GM18508 (cell line): ENCODE results near the gene PARVG.

Experiments
- ATAC-seq: cut with Tn5 transposase; IDR thresholded peaks from one replicate; pipeline ENCODE4 v1.9.1; 2021; ENCODE audit warnings: moderate number of reproducible peaks; ENCODE audit not compliant: insufficient read depth, unreplicated experiment

PARVG gene

DNA sequence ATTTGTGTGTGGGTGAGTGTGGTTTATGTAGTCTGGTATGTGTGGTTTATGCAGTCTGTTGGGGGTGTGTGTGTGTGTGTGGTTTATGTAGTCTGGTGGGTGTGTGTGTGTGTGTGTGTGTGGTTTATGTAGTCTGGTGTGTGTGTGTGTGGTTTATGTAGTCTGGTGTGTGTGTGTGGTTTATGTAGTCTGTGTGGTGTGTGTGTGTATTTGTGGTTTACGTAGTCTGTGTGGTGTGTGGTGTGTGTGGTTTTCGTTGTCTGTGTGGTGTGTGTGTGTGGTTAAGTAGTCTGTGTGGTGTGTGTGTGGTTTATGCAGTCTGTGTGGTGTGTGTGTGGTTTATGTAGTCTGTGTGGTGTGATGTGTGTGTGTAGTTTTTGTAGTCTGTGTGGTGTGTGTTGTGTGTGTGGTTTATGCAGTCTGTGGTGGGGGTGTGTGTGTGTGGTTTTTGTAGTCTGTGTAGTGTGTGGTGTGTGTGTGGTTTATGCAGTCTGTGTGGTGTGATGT, 26.2 kb upstream of the PARVG start:
- ATAC-seq, result no peak

DNA sequence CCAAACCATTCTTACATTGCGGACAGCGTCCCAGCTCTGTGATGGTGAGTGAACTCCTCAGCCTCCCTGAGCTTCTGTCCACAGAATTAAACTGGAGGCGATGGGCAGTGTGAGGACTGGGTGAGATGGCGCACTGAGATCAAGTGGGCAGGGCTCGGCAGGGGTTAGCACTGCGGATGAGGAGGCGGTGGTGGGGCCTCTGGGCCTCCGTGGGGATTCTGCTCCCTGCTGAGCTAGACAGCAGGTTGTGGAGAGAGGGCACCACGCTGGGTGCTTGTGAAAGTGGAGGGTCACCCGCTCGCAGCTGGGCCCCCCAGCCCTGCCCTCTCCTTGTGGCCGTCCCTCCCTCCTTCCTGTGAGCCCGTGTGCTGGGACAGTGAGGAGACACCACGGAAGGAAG, 25.6 kb upstream of the PARVG start:
- ATAC-seq, result no peak

DNA sequence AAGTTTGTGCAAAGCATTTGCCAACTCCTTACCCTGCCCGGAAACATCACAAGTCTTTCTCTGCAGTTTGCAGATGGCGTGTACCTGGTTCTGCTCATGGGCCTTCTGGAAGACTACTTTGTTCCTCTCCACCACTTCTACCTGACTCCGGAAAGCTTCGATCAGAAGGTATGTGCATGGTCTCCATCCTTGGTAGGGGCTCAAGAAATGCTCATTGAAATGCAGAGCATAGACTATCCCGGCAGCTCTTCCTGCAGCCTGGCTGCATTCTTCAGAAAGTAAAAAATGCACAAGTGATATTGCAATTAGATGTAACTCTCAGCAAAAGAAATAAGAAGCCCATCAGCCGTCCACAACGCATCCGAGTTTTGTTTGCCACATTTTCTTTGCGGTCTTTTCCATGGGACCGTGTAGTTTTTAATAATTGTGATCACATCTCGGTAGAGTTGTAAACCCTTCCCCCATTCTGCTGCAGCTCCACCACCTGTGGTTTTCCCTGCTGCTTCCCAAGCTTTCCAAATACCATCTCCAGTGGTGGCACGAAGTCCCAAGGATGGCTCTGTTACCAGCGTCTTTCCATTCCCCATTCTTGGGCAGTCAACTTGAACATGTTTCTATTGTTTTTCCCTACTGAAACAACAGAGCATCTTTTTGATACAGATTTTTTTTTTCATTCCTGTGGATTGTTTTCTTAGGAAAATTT, 22.7 kb upstream of the PARVG start:
- ATAC-seq, result no peak

DNA sequence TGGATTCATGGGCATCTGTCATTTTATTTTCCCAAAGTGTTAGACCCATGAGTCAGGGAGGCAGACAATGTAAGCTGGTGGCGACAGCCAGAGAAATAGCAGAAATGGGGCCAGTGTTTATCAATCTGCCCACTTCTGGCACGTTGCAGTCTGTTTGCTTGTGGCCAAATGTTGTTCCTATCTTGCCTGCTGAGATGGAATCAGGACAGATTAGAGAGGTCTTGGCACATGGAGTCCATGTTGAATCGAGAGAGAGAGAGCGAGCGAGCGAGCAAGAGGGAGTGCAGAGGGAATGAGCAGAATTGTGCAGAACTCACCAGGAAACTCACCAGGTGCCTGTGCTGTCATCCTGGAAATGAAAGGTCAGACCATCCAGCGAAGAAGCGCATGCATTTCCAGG, 21.9 kb upstream of the PARVG start:
- no peak for ATAC-seq

DNA sequence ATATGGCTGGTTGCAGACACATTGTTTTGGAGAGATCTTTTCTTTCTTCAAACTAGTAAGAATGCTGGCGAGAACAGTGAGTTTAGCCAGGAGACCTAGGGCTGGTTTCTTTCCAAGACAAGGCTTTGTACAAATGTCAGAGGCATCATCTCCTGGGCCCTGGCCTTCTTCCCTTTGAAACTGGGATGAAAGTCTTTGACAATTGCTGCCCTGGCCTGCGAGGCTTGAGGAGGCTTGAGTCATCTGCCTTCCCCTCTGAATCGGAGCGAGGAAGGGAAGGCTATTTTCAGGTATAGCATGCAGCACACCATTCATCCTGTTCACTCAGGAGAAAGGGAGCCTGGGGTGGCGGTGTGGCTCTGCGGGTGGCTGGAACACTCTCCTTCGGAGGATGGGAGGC, 21.5 kb upstream of the PARVG start:
- no peak for ATAC-seq

DNA sequence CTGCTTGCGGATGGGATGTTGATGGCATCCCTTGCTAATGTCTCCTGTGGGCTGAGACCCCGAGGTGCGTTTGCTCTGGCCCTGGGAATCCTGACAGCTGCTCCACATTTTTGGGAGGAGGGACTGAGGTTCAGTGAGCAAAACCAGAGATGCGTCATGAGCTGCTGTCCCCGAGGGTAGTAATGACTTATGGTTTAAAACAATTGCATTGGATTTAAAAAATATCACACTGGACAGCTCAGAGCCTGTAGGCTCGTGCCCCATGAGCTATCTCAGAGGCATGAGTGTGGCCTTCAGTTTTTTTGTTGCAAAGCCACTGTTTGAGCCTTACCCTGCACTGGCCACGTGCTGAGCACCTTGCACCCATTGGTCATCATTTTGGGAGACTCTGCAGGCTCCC, 20.9 kb upstream of the PARVG start:
- ATAC-seq, result no peak

DNA sequence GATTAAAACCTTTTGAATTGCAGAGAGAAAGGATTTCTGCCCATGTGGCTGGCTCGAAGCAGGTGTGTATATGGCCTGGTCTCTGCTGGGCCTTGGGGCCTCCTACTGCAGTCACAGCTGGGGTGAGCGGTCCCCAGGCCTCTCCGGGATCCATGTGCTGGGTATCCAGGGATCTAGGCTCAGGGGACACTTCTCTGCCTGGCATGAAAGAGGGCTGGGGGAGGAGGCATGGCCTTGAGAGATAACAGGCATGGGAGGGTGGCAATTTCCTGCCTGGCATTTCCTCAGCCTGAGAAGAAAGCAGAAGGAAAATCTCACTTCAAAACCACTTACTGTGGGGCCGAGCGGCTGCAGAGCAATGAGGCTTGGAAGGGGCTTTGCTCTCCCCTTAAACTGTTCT, 20.3 kb upstream of the PARVG start:
- ATAC-seq, result no peak

DNA sequence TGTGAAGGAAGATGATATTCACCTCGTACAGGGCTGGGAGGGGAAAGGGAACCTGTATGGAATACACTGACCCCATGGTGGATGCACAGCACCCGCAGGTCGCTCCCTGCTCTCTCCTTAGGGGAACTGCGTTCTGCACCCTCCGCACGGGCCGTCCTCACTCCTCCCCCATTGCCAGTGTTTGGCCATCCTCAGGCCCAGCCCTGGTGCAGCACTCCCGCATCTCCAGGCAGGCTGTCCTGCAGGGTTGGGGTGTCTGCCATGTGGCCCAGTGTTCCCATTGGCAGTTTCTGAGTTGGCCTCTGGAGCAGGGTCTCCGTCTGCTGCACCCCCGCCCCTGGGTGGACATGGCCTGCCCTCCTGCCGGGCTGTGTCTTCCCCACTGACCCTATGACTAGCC, 19.1 kb upstream of the PARVG start:
- ATAC-seq, result no peak

DNA sequence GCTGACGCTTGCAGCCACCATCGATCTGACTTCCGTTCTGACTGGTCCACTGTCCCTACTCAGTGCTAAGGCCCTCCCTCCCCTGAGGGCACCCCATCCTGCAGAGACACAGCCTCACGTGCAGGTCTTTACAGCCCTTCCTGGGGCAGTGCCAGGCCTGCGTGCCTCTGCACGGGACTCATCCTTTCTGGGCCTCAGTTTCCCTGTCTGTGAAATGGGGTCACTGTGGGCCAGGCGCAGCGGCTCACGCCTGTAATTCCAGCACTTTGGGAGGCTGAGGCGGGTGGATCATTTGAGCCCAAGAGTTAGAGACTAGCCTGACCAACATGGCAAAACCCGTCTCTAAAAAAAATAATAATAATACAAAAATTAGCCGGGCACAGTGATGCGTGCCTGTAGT, 17.8 kb upstream of the PARVG start:
- no peak for ATAC-seq

DNA sequence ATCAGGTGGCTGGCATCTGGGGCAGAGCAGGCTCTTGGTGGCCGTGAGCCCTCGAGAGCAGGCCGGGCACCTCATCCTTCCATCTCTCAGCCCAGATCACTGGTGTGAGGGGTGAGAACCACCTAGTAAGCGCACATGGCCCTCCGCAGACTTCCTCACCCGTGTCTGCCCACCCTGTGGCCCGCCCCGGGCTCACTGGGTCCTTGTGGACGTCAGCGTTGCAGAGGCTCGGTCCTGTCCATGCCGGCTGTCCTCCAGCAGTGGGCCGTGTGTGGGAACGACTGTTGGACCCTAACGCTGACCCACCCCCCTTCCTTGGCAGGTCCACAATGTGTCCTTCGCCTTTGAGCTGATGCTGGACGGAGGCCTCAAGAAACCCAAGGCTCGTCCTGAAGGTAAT, 17.2 kb upstream of the PARVG start:
- no peak for ATAC-seq

DNA sequence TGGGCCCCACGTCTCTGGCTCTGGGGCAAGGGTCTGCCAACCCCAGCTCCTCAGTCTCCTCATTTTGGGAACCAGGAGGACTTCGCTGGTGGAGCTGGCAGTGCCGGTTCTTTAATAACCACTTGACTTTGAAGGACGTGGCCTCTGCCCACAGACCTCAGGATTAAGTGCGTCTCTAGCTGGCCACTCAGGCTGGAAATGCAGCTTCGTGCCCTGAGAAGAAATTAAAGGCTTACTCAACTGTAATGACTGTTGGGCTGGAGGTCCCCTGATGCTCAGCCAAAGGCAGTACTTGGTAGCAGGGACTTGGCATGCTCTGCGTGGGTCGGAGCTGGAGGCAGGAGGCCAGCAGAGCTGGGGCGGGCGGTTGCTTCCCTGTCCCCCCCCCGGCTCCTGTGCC, 16.7 kb upstream of the PARVG start:
- no peak for ATAC-seq

DNA sequence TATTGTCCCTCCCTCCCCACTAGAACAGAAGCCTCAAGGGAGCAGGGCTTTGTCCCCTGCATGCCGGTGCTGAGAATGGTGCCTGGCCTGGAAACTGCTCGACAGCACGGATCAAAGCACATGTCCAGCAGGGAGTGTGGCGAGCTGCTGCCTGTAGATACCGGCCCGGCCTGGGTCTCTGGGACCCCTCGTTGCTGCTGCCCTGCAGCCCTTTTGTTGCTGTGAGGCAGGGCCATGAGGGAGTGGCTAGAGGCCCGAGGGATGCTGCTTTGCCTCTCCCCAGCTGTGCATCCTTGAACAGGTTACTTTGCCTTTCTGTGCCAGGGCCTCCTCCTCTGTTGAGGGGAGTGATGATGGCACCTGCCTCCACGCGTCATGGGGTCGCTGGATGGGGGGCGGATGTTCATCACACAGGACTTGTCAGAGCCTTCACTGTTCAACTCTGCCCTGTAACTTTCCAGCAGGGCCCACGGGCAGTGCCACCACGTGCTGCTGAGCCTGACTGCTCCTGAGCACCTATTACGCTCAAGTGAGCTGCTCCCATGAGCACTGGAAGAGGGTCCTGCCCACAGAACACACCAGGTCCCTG, 15.3 kb upstream of the PARVG start:
- ATAC-seq, result no peak

DNA sequence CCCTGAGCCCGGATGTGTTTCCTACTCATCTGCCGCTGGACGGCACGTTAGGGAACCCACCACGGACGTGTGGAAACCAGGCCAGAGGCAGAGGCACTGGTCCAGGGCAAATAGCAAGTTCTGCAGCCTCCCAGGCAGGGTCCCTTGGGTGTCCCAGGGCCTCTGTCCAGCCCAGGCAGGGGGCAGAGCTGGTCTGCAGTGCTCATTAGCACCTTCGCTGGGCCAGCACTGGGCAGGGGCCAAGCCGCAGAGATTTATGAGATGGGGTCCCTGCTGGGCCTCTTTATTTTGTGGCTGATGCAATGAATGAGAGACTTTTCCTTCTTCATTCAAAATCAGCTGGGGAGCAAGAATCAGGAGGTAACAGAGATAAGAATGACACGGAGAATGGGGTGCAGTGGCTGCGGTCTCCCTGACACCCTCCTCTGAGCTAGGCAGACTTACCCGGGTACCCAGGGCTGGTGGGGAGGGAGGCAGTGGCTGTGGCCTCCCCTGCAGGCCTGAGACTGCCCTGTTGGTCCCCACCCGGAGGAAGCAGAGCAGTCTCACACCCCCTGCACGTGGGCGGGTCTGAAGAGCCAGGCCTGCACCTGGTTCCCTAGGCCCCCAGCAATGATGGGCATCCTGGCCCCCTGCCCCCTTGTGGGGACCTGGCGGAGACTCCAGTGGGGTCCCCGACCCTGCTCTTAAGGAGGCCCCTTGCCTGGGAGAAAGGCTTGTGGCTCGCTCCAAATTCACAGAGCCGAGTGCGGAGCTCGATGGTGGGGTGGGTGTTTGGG, 14.0 kb upstream of the PARVG start:
- ATAC-seq, result no peak

DNA sequence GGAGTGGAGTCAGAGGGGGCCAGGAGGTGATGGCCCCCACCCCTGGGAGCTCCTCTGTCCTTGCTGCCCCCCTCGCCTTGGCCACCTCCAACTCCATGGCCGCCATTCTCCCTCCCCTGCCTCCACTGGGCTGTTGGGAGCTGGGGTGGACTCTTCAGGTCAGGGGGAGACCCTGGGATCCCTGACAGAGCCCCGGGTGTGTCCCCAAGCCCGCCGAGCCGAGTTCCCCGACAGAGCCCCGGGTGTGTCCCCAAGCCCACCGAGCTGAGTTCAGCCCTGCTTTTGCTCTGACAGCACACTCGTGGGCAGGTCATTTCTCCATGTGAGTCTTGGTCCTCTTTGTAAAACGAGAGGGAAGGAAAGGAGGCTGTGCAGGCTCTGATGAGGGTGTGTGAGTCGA, 13.2 kb upstream of the PARVG start:
- ATAC-seq, result no peak

DNA sequence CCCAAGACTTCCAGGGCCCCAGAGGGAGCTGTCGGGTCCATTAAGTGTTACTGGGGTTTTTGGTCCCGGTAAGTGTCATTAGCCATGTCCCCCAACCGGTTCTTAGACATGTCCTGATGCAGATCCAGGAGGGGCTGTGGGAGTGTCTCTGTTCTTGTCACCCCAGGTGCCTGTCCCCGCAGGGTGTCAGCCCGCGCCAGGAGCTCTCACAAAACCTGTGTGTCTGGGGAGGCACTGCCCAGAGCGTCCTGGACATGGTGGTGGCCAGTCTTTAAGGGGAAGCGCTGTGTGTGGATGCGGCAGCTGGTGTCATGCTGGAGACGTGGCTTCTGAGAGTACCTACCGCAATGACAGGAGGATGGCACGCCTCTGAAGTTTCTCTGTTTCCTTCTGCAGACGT, 12.5 kb upstream of the PARVG start:
- no peak for ATAC-seq

DNA sequence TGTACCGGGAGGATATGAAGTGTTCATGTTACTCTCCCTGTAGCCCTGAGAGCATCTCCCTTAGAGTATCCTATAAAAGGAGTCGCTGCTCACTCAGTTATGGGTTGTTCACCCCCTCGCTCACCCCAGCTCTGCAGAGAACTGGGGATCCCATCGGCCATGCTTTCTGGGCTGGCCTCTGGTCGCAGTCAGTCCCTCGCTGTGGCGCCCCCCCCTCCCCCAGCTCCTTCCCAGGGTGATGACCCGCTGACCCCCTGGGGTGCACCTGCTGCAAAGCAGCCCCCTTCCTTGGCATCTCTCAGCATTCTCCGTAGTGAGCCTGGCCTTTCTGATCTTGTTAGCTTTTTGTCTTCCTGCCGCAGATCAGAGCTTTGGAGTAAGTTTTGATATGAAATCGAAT, 10.3 kb upstream of the PARVG start:
- ATAC-seq, result no peak

DNA sequence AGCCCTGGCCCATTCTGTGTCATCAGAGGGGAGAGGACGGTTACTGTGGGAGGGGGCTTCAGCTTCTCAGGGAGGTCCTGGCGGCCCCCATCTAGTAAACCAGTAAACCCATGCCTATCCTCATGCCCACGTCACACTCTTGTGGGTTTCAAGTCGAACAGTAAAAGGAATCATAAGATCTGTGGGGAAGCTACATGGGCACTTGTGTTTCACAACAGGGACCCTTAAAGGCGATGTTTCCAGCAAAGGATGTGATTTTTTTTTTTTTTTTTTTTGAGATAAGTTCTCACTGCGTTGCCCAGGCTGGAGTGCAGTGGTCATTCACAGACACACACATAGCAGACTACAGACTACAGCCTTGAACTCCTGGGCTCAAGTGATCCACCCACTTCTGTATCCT, 9.2 kb upstream of the PARVG start:
- no peak for ATAC-seq

DNA sequence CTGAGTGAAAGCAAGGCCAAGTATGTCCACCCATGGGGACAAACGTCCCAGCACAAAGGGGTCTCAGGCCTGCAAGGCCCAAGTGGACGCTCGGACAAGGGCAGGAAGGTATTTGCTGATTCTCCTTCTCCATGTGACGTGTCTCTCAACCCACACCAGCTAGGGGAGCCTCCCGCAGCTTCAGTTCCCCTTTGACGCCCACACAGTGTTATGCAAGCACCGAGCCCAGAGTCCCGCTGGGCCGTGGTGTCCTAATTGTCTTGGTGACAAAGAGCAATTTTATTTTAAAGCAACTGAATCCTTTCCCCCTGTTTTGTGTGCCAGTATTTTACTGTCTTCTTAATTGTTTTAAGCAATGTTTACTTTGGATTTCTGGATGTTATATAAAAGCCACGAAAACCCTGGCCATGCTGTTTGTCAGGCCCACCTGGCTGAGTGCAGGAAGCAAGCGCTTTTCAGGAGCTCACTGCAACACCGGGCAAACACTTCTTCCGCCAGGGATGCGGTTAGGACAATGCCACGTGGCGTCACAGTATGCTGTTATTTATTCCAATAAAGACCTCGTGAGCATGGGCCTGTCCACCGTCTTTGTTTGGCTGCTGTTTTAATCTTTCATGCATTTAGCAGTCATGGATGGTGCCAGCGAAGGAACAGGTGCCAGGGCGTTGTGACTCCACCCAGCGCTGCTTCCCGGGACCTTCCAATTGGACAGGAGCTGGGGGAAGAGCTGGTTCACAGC, 8.2 kb upstream of the PARVG start:
- ATAC-seq, result no peak

DNA sequence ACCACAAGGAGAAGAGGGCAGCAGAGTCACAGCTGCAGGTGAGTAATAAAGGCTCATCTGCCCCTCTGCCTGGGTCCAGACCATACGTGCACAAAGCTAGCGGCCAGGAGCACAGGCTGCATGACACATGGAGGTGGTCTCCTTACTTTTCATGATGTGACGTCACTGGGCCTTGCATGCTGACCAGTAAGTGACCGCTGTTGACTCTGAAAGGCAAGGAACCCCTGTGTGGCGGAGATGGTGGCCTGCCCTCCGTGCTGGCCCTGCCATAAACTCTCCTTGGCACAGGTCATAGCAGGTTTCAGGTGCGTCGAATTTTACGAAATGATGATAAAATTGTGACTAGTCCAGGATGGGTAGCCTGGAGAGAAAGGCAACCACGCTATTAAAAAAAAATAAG, 7.6 kb upstream of the PARVG start:
- no peak for ATAC-seq

DNA sequence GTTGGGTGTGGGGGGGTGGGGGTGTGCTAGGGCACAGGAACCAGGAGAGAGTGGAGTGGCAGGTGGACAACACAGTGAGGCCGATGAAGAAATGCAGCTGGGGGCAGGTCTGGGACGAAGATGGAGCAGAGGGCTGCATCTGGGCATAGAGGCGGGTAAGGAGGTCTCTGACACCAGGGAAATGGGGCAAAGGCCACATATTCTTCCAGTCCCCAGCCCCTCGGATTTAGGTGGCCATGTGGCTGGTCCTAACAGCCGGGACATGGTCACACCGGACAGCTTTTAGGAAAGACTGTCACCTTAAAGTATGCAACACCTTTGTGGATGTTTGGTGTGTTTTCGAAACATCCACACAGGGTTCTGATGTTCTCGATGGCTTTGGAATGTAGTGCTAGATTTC, 5.0 kb upstream of the PARVG start:
- ATAC-seq, result no peak
